Heart right ventricle (tissue), 16 donors: ENCODE data around the gene ATP10A. TPM values are rescaled to one million over a fixed set of nuclear protein-coding genes. Genes with fewer than 3 reads are reported as not detected.
A peak's percentile ranks its signal among the peaks of the same experiment; 100 is the strongest.

ENCODE experiments used
- ATAC-seq, 8 donors: fragments of 200-7000 bp; cut with Tn5 transposase; one replicate each; pipeline ENCODE4 v1.9.1; 2020; ENCODE audit warnings: mild to moderate bottlenecking in 8 of 8, moderate library complexity in 8 of 8, moderate number of reproducible peaks in 1 of 8
- DNase-seq, 2 donors: peaks; one replicate each; pipeline ENCODE4 v3.0.0-alpha.2; 2020
- H3K27ac ChIP-seq, 10 donors: fragments of 200-600 bp; sonication (generic) in 2 of 10; one replicate each; pipeline versions ENCODE4 v1.5.0 to v1.8.0; 2020 to 2022; ENCODE audit warnings: mild to moderate bottlenecking in 3 of 10
- H3K27me3 ChIP-seq, 7 donors: fragments of 200-600 bp; one replicate each; pipeline ENCODE4 v1.8.0; 2021 to 2022; ENCODE audit warnings: mild to moderate bottlenecking in 2 of 7
- H3K36me3 ChIP-seq, 9 donors: fragments of 200-600 bp; sonication (generic) in 1 of 9; one replicate each; pipeline versions ENCODE4 v1.5.0 to v1.8.0; 2020 to 2022; ENCODE audit warnings: mild to moderate bottlenecking in 2 of 9
- H3K4me1 ChIP-seq, 9 donors: fragments of 200-600 bp; sonication (generic) in 1 of 9; one replicate each; pipeline versions ENCODE4 v1.5.0 to v1.8.0; 2020 to 2022; ENCODE audit warnings: mild to moderate bottlenecking in 4 of 9
- H3K4me3 ChIP-seq, 10 donors: fragments of 200-600 bp; sonication (generic) in 2 of 10; one replicate each; pipeline versions ENCODE4 v1.5.0 to v1.8.0; 2020 to 2022; ENCODE audit warnings: mild to moderate bottlenecking in 7 of 10, moderate library complexity in 2 of 10
- H3K9me3 ChIP-seq, 11 donors: fragments of 200-600 bp in 10 of 11; sonication (generic) in 2 of 11; one replicate each; pipeline versions ENCODE4 v1.5.0 to v1.8.0; 2013 to 2022; ENCODE audit warnings: mild to moderate bottlenecking in 2 of 11, control low read depth in 1 of 11, moderate library complexity in 1 of 11
- CTCF ChIP-seq, 9 donors: fragments of 200-600 bp; sonication (generic) in 2 of 9; IDR thresholded peaks; one replicate each; pipeline versions ENCODE4 v1.5.0 to v1.8.0; 2021 to 2022; ENCODE audit warnings: antibody characterized with exemption in 9 of 9, mild to moderate bottlenecking in 5 of 9, moderate library complexity in 1 of 9
- WGBS, 2 donors: extraction: QIAGEN DNeasy Blood & Tissue Kit; methylation state at CpG; one replicate each; pipeline ENCODE4 v1.1.7; 2013; ENCODE audit warnings: inconsistent platforms in 1 of 2; 5-methylcytosine and 5-hydroxymethylcytosine counted together
- intact Hi-C, 10 donors: fragments of 100-400 bp; cut with DNase I; formaldehyde crosslinking; loops; one replicate each; pipeline versions ENCODE4 v1.11.1 to v1.14.2; 2022
- polyA plus RNA-seq, 2 donors: library from polyadenylated mRNA; stranded (reverse); fragments of 200-250 nt; gene quantifications; one replicate each; pipeline ENCODE4 v1.2.3, GENCODE V29; 2013
- total RNA-seq, 10 donors: library from RNA; stranded (reverse); fragmentation: NEBNext Ultra II Directional in 3 of 10; extraction: Animal tissue kit (Norgen Biotek cat#: 25700) in 3 of 10; gene quantifications; one replicate each; pipeline versions ENCODE4 v1.2.1 to v1.2.4, GENCODE V29; 2021 to 2023
- donor health status: Arrhythmogenic right ventricular cardiomyopathy.
- donor health status: ischemic (EF 13 %, LVEDD 7.1; RV severe dilation, severe dysfunction).
- donor health status: healthy with polysubstance abuse.
- donor health status: DM: no; HTN: yes; CAD: no.
- donor health status: DM: no; HTN: no; CAD: no.
- donor health status: ischemic (EF 25% LVEDD 6.9; RV normal size, moderate dysfunction).
- donor health status: ischemic (EF 25% LVEDD 5.7; RV mildly dilated, moderate dysfunction).
- donor health status: healthy.
- donor health status: DM: yes; HTN: yes; CAD: no.
- donor health status: Ischemic cardiomyopathy.
- donor health status: ischemic (EF 35%, LVEDD 5.7; RV mildly dilated, moderate dysfunction).
- donor health status: nonischemic (EF 11% LVEDD 7.7; RV severe dilation, severe dysfunction).
- donor health status: DM: yes; HTN: yes; CAD: no.
- donor health status: PGD.
- donor health status: ischemic (EF 29% LVEDD 5.4; RV normal size, mild dysfunction).
- donor health status: nonischemic (EF 23%, LVEDD 6.1; RV moderate dilation, normal function).

The ATP10A gene
- total and polyA plus RNA-seq, 12 donors: 0.45 to 2.2 (median 0.89) TPM

- Histone ChIP-seq H3K27ac (no peak overlapping the region), H3K4me3 (no peak overlapping the region), H3K4me1 (peaks cover 0 to 8% (median 0%) of the 10 kb centered on the region in 9 donors), H3K27me3 (peaks cover 0 to 14% (median 0%) of the 10 kb centered on the region in 7 donors), H3K36me3 (no peaks in the 10 kb centered on the region), H3K9me3 (no peaks in the 10 kb centered on the region)
- WGBS, 2 donors: 57 to 71% methylated on average over 8 of the region's 8 CpGs
- ATAC-seq (no peak), DNase-seq (no peak)
- no peak for TF ChIP-seq CTCF (IDR thresholded peaks at IDR 0.05)
- intact Hi-C loops: no loop called here
Observed at GRCh38 chr15:25838191-25838870, 24.8 kb downstream of the ATP10A start.

DNA sequence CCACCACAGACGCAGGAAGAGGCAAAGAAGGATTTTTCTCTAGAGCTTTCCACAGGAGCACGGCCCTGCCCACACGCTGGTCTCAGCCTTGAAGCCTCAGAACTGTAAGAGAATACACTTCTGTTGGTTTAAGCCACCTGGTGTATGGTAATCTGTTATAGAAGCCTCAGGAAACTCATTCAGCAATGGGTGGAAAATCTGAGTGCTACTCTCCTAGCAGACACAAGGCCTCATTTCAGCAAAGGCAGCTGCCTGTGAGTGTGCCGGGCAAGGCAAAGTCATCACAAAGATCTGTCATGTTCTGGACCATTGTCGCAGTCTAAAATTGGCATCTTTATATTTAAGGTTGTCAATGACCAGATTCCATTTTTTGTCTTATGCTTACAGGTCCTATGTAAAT, 31.0 kb downstream of the ATP10A start:
- H3K36me3 ChIP-seq: no peaks in the 10 kb centered on the region
- intact Hi-C loops: no loop called here
- no peak for TF ChIP-seq CTCF (IDR thresholded peaks at IDR 0.05)
- H3K27me3 ChIP-seq: no peaks in the 10 kb centered on the region
- no peak overlapping the region for H3K4me3 ChIP-seq
- ATAC-seq (peak in 1 of 8 donors; percentile 26), DNase-seq (no peak)
- WGBS, 2 donors: 87 to 88% methylated on average over 5 of the region's 5 CpGs
- H3K27ac ChIP-seq: peak overlapping the region in 3 of 10 donors; percentile 3 to 68 (median 53)
- H3K9me3 ChIP-seq: peaks cover 0 to 12% (median 0%) of the 10 kb centered on the region in 11 donors
- H3K4me1 ChIP-seq: peaks cover 0 to 17% (median 3%) of the 10 kb centered on the region in 9 donors

GRCh38 chr15:25830844-25831451, 32.2 kb downstream of the ATP10A start:
- peaks cover 0 to 17% (median 3%) of the 10 kb centered on the region in 9 donors for H3K4me1 ChIP-seq
- 54 to 62% methylated on average over 11 of the region's 11 CpGs for WGBS, 2 donors
- H3K36me3 ChIP-seq: no peaks in the 10 kb centered on the region
- intact Hi-C loops: no loop called here
- H3K4me3 ChIP-seq: no peak overlapping the region
- no peaks in the 10 kb centered on the region for H3K27me3 ChIP-seq
- peaks cover 0 to 22% (median 0%) of the 10 kb centered on the region in 11 donors for H3K9me3 ChIP-seq
- ATAC-seq (peak; percentile 77 to 89 (median 84)), DNase-seq (no peak)
- no peak for TF ChIP-seq CTCF (IDR thresholded peaks at IDR 0.05)
- H3K27ac ChIP-seq: peak overlapping the region in 7 of 10 donors; percentile 15 to 68 (median 52)

- Histone ChIP-seq H3K27ac (no peak overlapping the region), H3K27me3 (no peaks in the 10 kb centered on the region), H3K9me3 (peaks cover 0 to 26% (median 0%) of the 10 kb centered on the region in 11 donors), H3K4me1 (peaks cover 0 to 17% (median 3%) of the 10 kb centered on the region in 9 donors), H3K4me3 (no peak overlapping the region), H3K36me3 (no peaks in the 10 kb centered on the region)
- no peak for ATAC-seq
- TF ChIP-seq CTCF (IDR thresholded peaks at IDR 0.05): no peak
- intact Hi-C loops: no loop called here
- 81 to 82% methylated on average over 3 of the region's 3 CpGs for WGBS, 2 donors
- DNase-seq: no peak
Observed at GRCh38 chr15:25829073-25829472, 34.1 kb downstream of the ATP10A start.
